Measurements from ENCODE around the gene DOC2A.
"Not testable (repeated sequence)": the region's sequence is repeated elsewhere in the genome, so short reads cannot be mapped to it uniquely, and the experiment has no call there.

Gene DOC2A

DNA sequence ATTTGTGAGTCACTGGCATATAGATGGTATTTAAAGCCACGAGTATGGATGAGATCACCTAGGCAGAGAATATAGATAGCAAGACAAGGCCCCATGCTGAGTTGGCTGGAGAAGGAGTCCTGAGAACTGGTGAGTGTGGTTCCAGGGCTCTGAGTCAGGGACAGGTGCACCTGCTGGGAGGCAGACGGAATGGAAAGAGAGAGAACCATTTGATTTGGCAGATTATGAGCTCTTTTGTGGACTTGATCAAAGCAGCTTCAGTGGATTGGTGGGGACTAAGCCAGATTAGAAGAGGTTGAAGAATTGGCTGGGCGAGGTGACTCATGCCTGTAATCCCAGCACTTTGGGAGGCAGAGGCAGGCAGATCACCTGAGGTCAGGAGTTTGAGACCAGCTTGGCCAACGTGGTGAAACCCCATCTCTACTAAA, 7.9 kb upstream of the DOC2A start:
- no peak overlapping the region for H3K27ac ChIP-seq
- H3K27me3 ChIP-seq, result peaks cover 11% of the 10 kb centered on the region
- peaks cover 12 to 14% of the 10 kb centered on the region in 2 experiments for H3K4me1 ChIP-seq (ENCODE audit: control insufficient read depth in 1 of 2, insufficient read depth in 1 of 2, low read depth in 1 of 2, low read length in 1 of 2)
- TF ChIP-seq, protein P1, sequence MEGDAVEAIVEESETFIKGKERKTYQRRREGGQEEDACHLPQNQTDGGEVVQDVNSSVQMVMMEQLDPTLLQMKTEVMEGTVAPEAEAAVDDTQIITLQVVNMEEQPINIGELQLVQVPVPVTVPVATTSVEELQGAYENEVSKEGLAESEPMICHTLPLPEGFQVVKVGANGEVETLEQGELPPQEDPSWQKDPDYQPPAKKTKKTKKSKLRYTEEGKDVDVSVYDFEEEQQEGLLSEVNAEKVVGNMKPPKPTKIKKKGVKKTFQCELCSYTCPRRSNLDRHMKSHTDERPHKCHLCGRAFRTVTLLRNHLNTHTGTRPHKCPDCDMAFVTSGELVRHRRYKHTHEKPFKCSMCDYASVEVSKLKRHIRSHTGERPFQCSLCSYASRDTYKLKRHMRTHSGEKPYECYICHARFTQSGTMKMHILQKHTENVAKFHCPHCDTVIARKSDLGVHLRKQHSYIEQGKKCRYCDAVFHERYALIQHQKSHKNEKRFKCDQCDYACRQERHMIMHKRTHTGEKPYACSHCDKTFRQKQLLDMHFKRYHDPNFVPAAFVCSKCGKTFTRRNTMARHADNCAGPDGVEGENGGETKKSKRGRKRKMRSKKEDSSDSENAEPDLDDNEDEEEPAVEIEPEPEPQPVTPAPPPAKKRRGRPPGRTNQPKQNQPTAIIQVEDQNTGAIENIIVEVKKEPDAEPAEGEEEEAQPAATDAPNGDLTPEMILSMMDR (IDR thresholded peaks at IDR 0.05), result no peak
- H3K4me3 ChIP-seq (ENCODE audit: low read depth in 1 of 2, low read length in 1 of 2), result no peak overlapping the region
- H3K9me3 ChIP-seq, result no peaks in the 10 kb centered on the region
- no peaks in the 10 kb centered on the region for H3K36me3 ChIP-seq

DNA sequence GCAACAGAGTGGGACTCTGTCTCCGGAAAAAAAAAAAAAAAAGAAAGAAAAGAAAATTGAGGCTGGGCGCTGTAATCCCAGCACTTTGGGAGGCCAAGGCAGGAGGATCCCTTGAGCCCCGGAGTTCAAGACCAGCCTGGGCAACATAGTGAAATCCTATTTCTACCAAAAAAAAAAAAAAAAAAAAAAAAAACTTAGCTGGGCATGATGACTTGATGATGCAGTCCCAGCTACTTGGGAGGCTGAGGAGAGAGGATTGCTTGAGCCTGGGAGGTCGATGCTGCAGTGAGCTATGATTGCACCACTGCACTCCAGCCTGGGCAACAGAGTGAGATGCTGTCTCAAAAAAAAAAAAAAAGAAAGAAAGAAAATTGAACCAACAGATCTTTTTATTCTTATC, 7.1 kb upstream of the DOC2A start:
- Histone ChIP-seq H3K4me1 (ENCODE audit: control insufficient read depth in 1 of 2, insufficient read depth in 1 of 2, low read depth in 1 of 2, low read length in 1 of 2) (peaks cover 12 to 14% of the 10 kb centered on the region in 2 experiments), H3K27me3 (peaks cover 16% of the 10 kb centered on the region)
- H3K36me3 ChIP-seq; H3K9me3 ChIP-seq; H3K27ac ChIP-seq; H3K4me3 ChIP-seq (ENCODE audit: low read depth in 1 of 2, low read length in 1 of 2): not testable (repeated sequence)

DNA sequence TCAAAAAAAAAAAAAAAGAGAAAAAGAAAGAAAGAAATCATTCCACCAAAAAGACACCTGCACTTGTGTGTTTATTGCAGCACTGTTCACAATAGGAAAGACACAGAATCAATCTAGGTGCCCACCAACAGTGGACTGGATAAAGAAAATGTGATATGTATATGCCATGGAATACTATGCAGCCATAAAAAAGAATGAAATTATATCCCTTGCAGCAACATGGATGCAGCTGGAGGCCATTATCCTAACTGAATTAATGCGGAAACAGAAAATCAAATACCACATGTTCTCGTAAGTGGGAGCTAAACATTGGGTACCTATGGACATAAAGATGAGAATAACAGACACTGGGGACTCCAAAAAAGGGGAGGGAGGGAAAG, 6.4 kb upstream of the DOC2A start:
- Histone ChIP-seq H3K9me3 (no peaks in the 10 kb centered on the region), H3K27me3 (peaks cover 22% of the 10 kb centered on the region), H3K4me1 (ENCODE audit: control insufficient read depth in 1 of 2, insufficient read depth in 1 of 2, low read depth in 1 of 2, low read length in 1 of 2) (peaks cover 12 to 14% of the 10 kb centered on the region in 2 experiments), H3K36me3 (no peaks in the 10 kb centered on the region), H3K4me3 (ENCODE audit: low read depth in 1 of 2, low read length in 1 of 2) (no peak overlapping the region), H3K27ac (no peak overlapping the region)
- TF ChIP-seq, protein P1 (IDR thresholded peaks at IDR 0.05), result no peak

DNA sequence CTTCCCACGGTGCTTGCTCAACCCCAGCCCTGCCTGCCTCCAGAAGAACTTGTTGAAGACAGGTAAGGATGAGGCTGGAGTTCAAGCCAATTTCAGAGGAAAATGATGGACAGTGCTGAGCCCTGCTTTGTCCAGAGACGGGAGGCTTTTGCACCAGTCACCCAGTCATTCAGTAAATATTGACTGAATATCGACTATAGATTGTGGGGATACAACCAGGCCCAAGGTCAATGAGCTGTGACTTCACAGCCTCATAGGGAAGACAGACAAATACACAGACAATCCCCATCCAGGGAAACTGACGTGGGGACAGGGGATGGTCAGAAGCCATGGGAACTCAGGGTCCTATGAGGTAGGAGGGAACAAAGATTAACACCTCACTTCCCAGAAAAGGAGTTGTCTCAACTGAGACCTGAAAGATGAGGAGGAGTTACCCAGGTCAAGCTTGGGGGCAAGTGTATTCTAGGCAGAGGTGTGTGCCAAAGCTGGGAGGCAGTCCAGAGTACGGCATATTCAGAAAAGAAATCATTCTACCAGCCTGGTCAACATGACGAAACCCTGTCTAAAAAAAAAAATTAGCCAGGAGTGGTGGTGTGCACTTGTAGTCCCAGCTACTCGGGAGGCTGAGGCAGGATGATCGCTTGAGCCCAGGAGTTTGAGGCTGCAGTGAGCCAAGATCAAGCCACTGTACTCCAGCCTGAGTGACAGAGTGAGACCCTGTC, 5.9 kb upstream of the DOC2A start:
- H3K4me3 ChIP-seq (ENCODE audit: low read depth in 1 of 2, low read length in 1 of 2), result no peak overlapping the region
- peaks cover 28% of the 10 kb centered on the region for H3K27me3 ChIP-seq
- peaks cover 11 to 12% of the 10 kb centered on the region in 2 experiments for H3K4me1 ChIP-seq (ENCODE audit: control insufficient read depth in 1 of 2, insufficient read depth in 1 of 2, low read depth in 1 of 2, low read length in 1 of 2)
- H3K9me3 ChIP-seq, result no peaks in the 10 kb centered on the region
- H3K27ac ChIP-seq, result no peak overlapping the region
- H3K36me3 ChIP-seq, result no peaks in the 10 kb centered on the region
- TF ChIP-seq, protein P1 (IDR thresholded peaks at IDR 0.05), result no peak

DNA sequence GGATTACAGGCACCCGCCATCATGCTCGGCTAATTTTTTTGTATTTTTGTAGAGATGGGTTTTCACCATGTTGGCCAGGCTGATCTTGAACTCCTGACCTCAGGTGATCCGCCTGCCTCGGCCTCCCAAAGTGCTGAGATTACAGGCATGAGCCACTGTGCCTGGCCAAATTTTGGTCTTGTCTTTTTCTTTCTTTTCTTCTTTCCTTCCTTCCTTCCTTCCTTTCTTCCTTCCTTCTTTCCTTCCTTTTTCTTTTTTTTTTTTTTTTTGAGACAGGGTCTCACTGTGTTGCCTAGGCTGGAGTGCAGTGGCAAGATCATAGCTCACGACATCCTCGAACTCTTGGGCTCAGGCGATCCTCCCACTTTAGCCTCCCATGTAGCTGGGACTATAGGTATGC, 4.6 kb upstream of the DOC2A start:
- not testable (repeated sequence) for H3K27ac ChIP-seq; H3K9me3 ChIP-seq; H3K4me3 ChIP-seq (ENCODE audit: low read depth in 1 of 2, low read length in 1 of 2); H3K36me3 ChIP-seq
- Histone ChIP-seq H3K27me3 (peaks cover 41% of the 10 kb centered on the region), H3K4me1 (ENCODE audit: control insufficient read depth in 1 of 2, insufficient read depth in 1 of 2, low read depth in 1 of 2, low read length in 1 of 2) (peaks cover 0 to 11% of the 10 kb centered on the region in 2 experiments)

DNA sequence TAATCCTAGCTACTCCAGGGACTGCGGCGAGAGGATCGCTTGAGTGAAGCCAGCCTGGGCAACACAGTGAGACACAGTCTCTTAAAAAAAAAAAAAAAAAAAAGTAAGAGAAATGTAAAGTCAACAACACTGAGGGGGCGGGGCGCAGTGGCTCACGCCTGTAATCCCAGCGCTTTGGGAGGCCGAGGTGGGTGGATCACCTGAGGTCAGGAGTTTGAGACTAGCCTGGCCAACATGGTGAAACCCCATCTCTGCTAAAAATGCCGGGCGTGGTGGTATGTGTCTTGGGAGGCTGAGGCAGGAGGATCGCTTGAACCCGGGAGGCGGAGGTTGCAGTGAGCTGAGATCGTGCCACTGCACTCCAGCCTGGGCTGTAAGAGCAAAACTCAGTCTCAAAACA, 1.8 kb upstream of the DOC2A start:
- H3K4me1 ChIP-seq (ENCODE audit: control insufficient read depth in 1 of 2, insufficient read depth in 1 of 2, low read depth in 1 of 2, low read length in 1 of 2), result peaks cover 0 to 12% of the 10 kb centered on the region in 2 experiments
- H3K4me3 ChIP-seq (ENCODE audit: low read depth in 1 of 2, low read length in 1 of 2); H3K36me3 ChIP-seq; H3K27ac ChIP-seq; H3K9me3 ChIP-seq: not testable (repeated sequence)
- H3K27me3 ChIP-seq, result peaks cover 60% of the 10 kb centered on the region

DNA sequence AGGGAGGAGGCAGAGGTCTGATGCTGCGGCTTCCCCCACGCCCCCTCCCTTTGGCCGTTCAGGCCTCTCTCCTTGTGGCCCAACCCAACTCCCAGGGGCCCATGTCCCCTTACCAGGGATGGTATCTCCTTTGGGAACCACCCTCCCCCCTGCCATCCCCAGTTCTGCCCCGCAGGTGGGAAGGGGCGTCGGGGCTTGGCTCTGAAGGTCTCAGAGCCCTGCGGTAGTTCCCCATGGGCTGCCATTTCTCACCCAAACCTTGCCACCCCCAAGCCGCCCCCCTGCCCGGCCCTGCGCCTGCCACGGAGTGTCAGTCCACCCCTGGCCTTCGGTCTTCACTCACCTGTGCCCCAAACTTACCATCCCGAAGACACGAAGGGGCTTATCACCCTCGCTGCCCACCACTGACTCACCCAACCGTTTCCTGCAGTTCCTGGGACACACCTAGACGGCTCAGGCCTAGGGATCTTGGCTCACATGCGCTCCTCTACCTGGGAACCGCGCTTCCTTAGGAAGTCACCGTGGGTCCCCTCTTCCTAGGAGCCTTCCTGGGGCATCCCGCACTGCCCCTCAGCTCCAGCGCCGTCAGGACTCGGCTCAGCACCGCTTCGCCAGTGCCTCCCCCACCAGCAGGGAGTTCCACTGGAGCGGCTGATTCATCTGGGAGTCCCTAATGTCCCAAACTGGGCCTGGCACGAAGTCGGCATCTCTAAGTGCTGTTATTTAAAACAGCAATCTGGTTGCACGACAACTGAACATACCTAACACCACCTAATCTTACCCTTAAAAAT, 1.1 kb upstream of the DOC2A start:
- H3K27ac ChIP-seq, result no peak overlapping the region
- no peaks in the 10 kb centered on the region for H3K9me3 ChIP-seq
- H3K36me3 ChIP-seq, result no peaks in the 10 kb centered on the region
- TF ChIP-seq, protein P1 (IDR thresholded peaks at IDR 0.05), result no peak
- peaks cover 60% of the 10 kb centered on the region for H3K27me3 ChIP-seq
- H3K4me3 ChIP-seq (ENCODE audit: low read depth in 1 of 2, low read length in 1 of 2), result no peak overlapping the region
- H3K4me1 ChIP-seq (ENCODE audit: control insufficient read depth in 1 of 2, insufficient read depth in 1 of 2, low read depth in 1 of 2, low read length in 1 of 2), result peaks cover 0 to 12% of the 10 kb centered on the region in 2 experiments

All from neutrophil (primary cell).